ENCODE results near the gene PSIP1.
"Not testable (repeated sequence)": the region's sequence is repeated elsewhere in the genome, so short reads cannot be mapped to it uniquely, and the experiment has no call there.

Gene PSIP1

DNA sequence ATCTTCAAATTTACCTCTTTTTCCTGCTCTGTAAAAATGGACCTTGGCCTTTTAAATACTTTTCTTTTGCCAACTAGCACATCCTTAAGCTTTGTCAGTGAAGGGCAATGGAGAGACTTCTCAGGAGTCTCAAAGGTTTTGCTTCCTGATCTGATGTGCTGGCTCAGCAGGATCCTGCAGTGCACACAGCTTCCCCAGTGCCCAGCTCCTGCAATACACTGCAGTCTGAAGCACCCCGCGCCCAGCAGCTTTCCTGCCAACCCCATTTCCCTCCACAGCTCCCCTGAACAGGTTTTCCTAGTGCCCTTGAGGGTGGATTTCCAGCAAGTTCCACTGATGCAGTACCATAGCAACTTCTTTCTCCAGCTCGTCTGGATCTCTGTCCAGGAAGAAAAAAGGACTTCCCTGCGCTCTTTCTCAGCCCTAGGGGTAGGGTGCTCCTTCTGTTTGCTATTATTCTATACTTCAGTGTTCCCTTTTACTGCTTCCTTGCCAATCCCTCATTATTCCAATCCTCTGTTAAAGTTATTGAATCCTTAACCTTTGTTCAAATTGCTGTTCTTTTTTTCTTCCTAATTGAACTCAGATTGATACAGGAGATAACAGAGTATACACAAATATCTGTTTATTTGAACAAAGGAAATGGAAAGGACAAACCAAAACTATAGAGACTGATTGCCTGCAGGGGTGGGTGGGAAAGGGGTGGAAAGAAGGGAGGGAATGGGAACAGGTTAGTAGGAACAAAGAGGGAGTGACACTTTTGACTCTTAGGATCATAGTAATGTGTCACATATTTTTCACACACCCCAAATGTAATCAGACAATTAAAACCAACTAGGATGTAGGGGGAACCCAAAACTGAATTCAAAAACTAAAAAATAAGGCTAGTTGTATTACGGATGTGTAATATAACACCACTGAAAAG lies 79.6 kb downstream of the PSIP1 start:
- DNase-seq = no peak

DNA sequence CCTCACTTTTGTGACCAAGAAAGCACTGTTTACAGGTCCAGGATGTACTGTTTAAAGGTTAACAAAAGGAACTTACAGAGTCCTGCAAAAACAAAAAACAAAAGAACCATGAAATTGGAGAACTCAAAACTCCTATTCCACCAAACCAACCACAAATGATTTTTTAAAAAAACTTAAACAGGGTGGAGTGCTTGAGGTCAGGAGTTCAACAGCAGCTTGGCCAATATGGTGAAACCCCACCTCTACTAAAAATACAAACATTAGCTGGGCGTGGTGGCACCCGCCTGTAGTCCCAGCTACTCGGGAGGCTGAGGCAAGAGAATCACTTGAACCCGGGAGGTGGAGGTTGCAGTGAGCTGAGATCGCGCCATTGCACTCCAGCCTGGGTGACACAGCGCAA lies 83.1 kb downstream of the PSIP1 start:
- not testable (repeated sequence) for DNase-seq

DNA sequence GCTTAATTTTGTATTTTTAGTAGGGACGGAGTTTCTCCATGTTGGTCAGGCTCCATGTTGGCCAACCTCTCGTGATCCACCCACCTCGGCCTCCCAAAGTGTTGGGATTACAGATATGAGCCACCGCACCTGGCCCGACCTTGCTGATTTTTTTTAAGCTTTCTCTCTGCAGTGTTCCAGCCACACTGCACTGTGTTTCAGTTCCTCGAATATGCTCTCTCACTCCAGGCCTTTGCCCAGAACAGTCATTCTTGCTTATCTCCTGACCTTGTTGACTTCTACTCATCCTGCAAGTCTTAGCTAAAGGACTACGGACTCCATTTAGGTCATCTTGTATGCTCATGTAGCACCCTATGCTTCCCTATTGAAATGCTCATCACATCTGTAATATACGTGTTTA lies 84.8 kb downstream of the PSIP1 start:
- DNase-seq = no peak

- DNase-seq = no peak
These were observed 87.4 kb downstream of the PSIP1 start for GRCh38 chr9:15423231-15423985.

DNA sequence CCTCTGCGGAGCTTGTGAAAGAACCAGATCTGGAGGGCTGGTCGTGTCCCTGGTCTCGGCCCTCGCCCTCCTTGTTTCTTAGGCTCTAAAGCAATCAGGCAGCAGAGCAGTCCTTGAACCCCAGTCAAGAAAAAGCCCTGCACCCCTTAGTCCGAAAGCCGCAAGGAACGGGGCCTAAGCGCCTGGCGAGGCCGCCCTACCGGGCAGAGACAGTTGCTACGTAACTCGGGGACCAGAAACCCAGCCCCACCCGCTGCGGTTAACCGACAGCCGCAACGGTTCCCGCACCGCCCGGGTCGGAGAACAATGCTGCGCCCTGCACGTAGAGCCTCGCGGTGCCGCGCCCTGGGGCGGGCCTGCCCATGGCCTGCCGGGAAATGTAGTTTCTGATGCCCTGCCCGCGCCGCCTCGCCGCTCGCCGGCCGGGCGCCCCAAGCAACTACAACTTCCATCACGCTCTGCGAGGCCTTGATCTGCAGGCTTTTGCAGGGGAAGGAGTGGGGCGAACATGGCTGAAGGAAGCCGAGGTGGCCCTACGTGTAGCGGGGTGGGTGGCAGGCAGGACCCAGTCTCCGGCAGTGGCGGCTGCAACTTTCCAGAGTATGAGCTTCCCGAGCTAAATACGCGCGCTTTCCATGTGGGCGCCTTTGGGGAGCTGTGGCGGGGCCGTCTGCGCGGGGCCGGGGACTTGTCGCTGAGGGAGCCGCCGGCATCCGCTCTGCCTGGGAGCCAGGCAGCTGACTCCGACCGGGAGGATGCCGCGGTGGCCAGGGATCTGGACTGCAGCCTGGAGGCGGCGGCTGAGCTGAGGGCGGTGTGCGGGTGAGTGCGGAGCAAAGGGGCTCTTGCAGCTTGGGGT lies 88.2 kb downstream of the PSIP1 start, which contains the start of gene SNAPC3:
SNAPC3 (plus strand) TSS at position 505 of the 859 bp plus-strand sequence; CDS start at position 509, 4 bp downstream.
- DNase-seq = peak; percentile 94

DNA sequence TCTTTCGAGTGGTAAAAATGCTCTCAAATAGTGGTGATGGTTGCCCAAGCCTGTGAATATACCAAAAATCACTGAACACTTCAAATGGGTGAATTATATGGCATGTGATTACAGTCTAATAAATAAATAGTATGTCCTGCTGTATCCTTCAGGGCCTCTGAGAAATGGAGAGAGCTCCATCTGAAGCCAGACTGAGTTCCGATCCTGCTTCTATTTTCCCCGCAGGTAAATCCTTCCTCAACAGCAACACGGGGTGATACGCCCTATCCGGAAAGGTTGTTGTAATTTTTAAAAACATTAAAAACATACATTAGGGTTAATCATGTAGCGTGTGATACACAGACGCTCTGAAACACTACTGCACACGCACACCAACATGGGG lies 88.8 kb downstream of the PSIP1 start:
- no peak for DNase-seq

- DNase-seq = no peak
These were observed 89.2 kb downstream of the PSIP1 start for GRCh38 chr9:15421532-15421931.

DNA sequence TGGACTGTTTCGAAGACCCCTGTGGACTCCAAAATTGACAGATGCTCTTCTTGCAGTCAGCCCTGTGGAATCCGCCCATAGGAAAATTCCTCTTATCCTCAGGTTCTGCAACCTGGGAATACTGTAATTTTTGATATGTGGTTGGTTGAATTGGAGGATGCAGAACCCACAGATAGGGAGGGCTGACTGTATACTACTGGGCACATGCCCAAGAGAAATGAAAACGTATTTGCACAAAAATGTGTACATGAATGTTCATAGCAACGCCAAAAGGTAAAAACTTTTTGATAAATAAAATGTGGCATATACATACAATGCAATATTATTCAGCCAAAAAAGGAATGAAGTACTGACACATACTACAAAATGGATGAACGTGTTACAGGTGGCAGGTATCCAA lies 90.0 kb downstream of the PSIP1 start:
- DNase-seq = no peak

GRCh38 chr9:15417626-15418025 lies 93.1 kb downstream of the PSIP1 start:
- no peak for DNase-seq

DNA sequence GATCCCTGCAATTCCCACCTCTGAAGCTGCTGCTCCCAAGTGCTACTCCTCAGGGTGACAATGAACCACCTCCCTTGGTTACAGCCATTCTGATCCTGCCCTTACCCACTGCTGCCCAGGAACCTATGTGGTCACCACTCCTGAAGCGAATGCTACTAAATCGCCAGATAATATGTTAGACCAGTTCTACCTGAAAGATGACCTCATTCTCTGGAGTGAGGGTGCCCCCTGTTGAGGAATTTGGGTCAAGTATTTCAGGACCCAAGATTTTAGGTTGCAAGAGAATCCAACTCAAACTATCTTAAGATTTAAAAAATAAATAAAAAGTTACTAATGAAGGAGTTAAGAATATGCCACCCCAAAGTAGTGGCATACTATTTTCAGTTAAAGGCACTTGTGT lies 93.9 kb downstream of the PSIP1 start:
- peak; percentile 42 to 55 for DNase-seq
